HTR-8/SVneo (cell line): Measurements from ENCODE around the gene ASPHD2.

Experiments used
- DNase-seq: peaks from one replicate; pipeline ENCODE4 v3.0.0; 2011; ENCODE audit warnings: low spot score, mixed read lengths; ENCODE audit not compliant: insufficient read length
- FAIRE-seq: peaks from 2 replicates; lab custom pipeline; 2011; peaks lifted over from hg19 to GRCh38; lab: Jason Lieb, UNC

ASPHD2 gene

GRCh38 chr22:26463688-26464087 is 34.6 kb downstream of the ASPHD2 start:
- FAIRE-seq, result no peak
- no peak for DNase-seq

DNA sequence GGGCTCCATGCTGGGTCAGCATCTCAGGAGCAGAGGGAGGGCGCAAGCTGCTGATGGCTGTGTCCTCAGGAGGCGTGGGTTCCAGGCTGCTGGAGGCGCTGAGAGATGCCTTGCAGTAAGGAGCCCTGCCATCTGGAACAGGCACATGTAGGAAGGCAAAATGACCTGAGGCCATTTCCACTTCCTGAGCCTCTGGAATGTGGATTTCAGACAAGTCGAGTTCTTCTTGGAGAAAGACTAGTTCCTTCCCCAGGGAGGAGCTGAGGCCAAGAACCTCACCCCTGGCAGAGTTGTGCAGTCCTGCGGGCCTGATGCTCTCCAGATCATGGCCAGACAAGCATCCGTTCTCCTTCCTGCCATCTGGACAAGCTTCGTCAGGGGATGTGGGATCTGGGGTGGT is 35.3 kb downstream of the ASPHD2 start:
- no peak for DNase-seq
- FAIRE-seq, result no peak

DNA sequence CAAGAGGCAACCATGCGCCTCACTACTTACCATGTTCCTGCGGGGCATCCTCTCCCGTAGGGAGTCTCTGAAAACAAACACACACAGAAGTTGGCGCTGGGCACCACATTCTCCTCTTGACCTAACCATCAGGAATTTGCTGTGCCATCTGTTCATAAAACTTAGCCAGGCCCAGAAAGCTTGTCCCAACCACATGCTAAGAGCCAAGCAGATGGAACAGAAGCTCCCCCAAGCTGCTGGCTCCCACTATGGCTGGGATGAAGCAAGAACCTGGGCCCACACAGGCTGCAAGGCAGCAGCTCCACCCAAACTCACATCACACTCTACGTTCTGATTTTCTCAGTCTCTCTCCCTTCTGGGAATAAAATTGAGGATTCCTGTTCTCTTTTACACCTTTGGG is 37.1 kb downstream of the ASPHD2 start:
- DNase-seq (no peak), FAIRE-seq (no peak)

- DNase-seq (no peak), FAIRE-seq (no peak)
Measured at GRCh38 chr22:26470807-26471206, 41.7 kb downstream of the ASPHD2 start.

GRCh38 chr22:26471522-26471921 is 42.5 kb downstream of the ASPHD2 start:
- FAIRE-seq, result no peak
- no peak for DNase-seq

DNA sequence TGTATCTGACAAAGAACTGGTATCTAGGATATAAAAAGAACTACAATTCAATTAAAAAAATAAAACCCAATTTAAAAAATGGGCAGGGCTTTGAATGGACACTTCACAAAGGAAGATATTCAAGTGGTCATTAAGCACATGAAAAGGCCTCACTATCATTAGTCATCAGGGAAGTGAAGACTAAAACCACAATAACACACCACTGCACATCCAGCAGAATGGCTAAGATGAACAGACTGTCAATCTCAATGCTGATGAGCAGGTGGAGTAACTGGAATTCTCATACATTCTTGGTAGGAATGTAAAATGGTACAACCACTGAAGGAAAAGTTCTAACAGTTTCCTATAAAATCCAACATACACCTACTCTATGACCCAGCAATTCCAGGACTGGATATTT is 45.6 kb downstream of the ASPHD2 start:
- no peak for DNase-seq
- FAIRE-seq, result no peak

DNA sequence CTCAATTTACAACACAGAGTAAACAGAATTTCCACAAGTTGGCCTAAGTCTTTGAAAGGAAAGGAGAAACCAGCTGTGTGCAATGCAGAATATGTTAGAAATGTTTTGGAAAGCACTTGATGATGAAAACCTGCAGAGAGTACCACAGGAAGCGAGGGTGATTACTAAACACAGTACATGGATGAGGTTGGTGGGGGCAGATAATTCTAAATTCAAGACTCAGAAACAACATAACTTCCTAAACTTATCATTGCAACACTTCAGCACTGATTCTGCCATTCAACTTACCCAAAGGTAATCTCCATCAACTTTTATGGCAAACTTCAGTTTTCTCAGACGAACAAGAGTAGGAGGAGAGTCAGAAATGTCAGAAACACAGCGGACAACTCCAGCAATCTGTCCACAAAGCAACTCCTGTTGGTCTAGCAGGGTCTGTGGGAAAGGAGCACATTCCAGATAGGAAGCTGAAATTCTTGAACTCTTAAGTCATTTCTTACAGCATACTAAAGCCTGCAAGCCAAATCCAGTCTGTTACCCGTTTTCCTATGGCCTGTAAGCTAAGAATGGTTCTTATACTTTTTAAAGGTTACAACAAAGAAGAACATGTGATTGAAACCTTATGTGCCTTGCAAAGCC is 47.8 kb downstream of the ASPHD2 start:
- no peak for FAIRE-seq
- DNase-seq, result no peak

DNA sequence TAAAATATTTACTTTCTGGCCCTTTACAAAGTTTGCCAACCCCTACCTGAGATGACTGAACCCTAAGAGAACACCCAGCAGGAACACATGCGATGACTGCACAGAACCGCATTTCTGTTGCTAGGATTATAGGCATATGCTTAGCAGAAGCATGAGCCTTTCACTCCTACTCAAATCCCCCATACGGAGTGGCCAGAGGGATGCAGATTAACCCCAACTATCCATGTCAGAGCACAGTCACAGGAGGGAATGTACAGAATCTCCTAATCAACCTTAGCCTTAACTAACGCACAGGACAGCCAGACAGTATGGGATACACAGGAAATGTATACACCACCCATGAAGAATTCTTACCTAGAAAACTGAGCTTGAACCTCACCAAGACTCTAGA is 48.3 kb downstream of the ASPHD2 start:
- no peak for FAIRE-seq
- DNase-seq, result no peak

DNA sequence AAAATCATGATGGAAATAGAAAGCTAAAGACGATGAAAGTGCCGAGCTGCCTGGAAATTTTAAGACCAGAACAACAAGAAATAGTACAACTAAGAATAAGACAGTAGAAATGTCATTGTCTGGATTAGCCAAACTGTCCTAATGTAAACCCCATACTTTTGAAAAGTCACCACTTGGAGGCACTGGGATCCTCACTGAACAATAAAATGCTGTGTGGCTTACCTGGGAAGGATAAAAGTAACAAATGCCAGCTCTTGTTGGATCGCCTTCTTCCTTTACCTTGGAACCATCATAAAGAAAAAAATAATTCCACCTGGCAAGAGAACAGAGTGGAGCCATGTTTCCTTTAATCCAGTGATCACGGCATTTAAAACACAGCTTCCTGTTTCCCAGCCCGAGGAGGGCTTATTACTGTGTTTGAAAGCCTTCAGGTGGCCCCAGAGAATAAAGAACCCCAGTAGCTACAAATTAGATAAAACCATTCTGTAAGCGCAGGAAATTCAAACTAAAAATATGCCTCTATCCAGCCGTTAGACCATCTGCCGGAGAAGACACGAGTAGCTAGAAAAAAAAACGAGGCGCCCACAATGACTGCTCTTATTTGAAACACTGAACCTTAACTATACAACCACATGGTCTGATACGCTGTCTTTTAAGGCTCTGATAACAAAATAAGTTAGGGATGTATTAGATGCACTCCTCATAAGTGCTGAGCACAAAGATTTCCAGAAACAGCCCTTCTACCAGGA is 50.2 kb downstream of the ASPHD2 start:
- no peak for FAIRE-seq
- DNase-seq, result no peak

- DNase-seq (no peak), FAIRE-seq (no peak)
Measured at GRCh38 chr22:26479792-26480610, 50.9 kb downstream of the ASPHD2 start.

DNA sequence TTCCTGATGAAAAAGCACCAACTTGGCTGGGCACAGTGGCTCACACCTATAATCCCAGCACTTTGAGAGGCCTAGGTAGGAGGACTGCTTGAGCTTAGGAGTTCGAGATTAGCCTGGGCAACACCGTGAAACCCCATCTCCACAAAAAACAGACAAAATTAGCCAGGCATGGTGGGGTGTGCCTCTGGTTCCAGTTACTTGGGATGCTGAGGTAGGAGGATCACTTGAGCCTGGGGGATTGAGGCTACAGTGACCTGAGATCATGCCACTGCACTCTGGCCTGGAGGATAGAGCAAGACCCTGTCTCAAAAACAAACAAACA is 51.5 kb downstream of the ASPHD2 start:
- no peak for FAIRE-seq
- no peak for DNase-seq

GRCh38 chr22:26481112-26481693 is 52.1 kb downstream of the ASPHD2 start:
- DNase-seq (no peak), FAIRE-seq (no peak)

DNA sequence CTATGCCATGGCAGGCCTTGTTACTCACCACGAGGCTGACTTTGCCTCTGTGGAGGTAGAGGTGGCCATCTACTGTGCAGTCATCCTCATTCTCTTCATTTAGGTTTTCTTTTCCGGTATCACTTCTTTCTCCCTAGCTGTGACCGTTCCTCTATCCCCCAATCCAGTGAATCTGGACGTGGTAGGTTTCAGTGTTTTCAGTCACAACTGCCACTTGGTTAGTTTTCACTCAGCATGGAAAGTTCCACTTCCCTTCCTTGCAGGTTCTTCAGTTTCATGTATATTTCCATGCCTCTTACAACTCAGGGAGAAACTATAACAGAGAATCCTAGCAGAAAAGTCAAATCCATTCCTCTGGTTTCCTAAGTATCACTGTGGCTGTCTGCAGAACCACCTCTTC is 52.6 kb downstream of the ASPHD2 start:
- no peak for DNase-seq
- no peak for FAIRE-seq

DNA sequence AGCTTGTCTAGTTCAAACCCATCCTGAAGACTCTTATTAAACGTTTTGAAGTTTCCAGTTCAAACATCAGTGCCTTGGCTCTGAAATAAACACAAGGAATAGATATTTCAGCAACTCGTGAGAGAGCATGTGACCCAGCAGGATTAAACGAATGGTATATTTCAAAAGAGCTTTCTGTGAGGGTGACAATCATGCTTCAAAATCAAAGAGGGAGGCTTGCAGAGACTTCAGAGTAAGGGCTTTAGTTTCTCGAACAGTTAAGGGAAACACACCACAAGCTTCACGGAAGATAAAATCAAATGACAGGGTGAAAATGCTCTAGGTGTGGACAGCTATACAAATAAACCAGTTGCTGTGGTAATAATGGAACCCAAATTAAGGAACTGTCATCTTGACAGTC is 53.1 kb downstream of the ASPHD2 start:
- FAIRE-seq, result no peak
- no peak for DNase-seq

- FAIRE-seq (no peak), DNase-seq (no peak)
Measured at GRCh38 chr22:26483043-26483438, 54.0 kb downstream of the ASPHD2 start.

GRCh38 chr22:26483439-26484359 is 54.6 kb downstream of the ASPHD2 start, which contains the start of the genes HPS4 and SRRD:
HPS4 (minus strand) TSS chr22:26483783; CDS start chr22:26481762, 2,021 bp downstream.
SRRD (plus strand) TSS chr22:26483877; CDS start chr22:26483891, 14 bp downstream.
- peak; percentile 76 for DNase-seq
- FAIRE-seq, result no peak

DNA sequence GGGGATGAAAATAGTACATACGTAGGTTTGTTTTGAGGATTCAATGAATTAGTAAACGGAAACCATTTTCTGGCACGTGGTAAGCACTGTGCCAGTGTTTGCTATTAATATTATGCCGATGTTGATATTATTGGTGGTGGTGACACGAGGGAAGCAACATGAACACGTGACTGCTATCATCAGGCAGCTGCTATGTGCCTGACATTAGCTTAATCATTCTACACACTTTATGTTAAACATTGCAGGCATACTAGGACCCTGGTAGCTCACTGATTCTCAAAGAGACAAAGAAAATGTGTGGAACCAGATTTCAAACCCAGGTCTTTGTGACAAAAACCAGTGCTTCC is 55.3 kb downstream of the ASPHD2 start:
- FAIRE-seq (no peak), DNase-seq (no peak)

DNA sequence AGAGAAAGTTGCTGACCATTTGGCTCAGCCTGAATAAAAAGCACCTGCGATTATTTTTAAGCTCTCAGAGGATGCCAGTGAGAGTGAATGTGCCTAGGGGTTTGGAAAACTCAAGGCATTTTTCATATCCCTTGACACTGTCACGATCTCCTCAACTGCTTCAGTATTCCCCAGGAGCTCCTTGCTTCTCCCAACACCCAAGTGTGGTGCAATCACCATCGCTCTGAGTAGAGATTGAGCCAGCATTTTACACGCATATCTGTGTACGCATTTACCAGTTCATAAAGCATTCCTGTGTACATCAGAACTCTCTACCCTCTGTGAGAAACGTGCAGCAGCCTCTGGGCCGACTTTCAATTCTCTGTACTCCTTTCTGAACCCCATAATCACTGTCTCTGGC is 56.0 kb downstream of the ASPHD2 start:
- DNase-seq (no peak), FAIRE-seq (no peak)

- FAIRE-seq (no peak), DNase-seq (no peak)
Measured at GRCh38 chr22:26485806-26486390, 56.8 kb downstream of the ASPHD2 start.

DNA sequence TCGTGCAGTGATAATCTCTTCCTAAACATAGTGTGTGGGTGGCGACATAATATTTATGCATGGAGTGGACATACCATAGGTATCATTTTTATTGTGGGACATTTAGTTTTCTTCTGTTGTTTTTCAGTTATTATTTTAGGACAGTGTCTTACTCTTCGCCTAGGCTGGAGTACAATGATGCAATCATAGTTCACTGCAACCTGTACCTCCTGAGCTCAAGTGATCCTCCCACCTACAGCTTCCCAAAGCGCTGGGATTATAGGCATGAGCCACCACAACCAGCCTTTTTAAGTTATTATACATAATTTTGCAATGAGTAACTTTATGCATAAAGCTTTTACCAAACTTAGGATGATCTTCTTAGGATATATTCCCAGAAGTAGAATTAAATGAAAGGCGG is 57.3 kb downstream of the ASPHD2 start:
- DNase-seq (no peak), FAIRE-seq (no peak)
